T-helper 1 cell treated with Interleukin-12 subunit alpha and Interleukin-12 subunit beta and Interleukin-4 antibody, amounts not matched to agents 30 μg/mL and 1 μg/mL, for 36 hours (primary cell): ENCODE results near the gene KBTBD3.

Experiments used
- H3K27ac Mint-ChIP-seq: one replicate; pipeline ENCODE4 v1.8.0; 2021; ENCODE audit warnings: mild to moderate bottlenecking, mixed read lengths
- H3K27me3 Mint-ChIP-seq: one replicate; pipeline ENCODE4 v1.8.0; 2021; ENCODE audit warnings: low read depth, mixed read lengths
- H3K36me3 Mint-ChIP-seq: one replicate; pipeline ENCODE4 v1.8.0; 2021; ENCODE audit warnings: low read depth, mixed read lengths
- H3K4me1 Mint-ChIP-seq: one replicate; pipeline ENCODE4 v1.8.0; 2021; ENCODE audit warnings: low read depth, mixed read lengths
- H3K4me3 Mint-ChIP-seq: one replicate; pipeline ENCODE4 v1.8.0; 2021; ENCODE audit warnings: mild to moderate bottlenecking, moderate library complexity, mixed read lengths
- H3K9me3 Mint-ChIP-seq: one replicate; pipeline ENCODE4 v1.8.0; 2021; ENCODE audit warnings: mixed read lengths

KBTBD3 gene

DNA sequence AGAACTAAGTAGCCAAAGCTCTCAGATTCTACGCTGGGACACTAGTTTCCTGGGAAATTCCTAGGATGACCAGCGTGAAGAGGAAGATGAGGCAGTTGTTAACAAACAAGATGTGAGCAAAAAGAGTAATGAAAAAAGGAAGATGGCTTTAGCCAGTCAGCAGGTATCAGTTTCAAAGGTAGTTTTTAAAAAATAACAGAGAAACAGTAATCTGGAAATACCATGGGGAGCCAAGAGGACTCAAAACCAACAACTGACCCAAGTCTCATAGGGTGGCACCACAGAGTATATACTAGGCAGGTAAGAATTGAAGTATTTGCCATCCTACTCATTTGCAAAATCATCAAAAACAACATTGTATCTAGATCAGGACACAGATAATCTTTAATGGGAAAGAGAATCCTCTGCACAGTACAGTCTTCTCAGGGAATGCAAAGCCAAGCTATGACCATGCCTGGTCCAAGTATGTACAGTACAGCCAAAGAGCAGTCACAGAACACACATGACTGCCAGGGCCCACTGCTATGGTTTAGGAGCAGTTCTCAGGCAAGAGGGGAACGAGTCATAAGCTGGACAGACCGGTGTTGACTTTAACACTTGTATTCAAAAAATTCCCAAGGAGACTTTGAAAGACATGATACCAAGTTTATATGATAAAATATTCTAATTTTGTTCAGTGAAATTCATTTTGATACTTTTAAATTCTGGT, 75.7 kb downstream of the KBTBD3 start:
- H3K9me3 Mint-ChIP-seq: peaks cover 7% of the 10 kb centered on the region
- H3K27ac Mint-ChIP-seq: no peak overlapping the region
- no peak overlapping the region for H3K4me3 Mint-ChIP-seq
- H3K36me3 Mint-ChIP-seq: peaks cover 42% of the 10 kb centered on the region
- H3K4me1 Mint-ChIP-seq: peaks cover 3% of the 10 kb centered on the region
- no peaks in the 10 kb centered on the region for H3K27me3 Mint-ChIP-seq
